HCT116 (cell line): ENCODE data around the gene NALCN. TPM values are rescaled to one million over a fixed set of nuclear protein-coding genes. Genes with fewer than 3 reads are reported as not detected.

Experiments
- ATAC-seq: fragments of 200-7000 bp; cut with Tn5 transposase; 2 replicates; pipeline ENCODE4 v1.9.1; 2020; ENCODE audit warnings: mild to moderate bottlenecking, moderate library complexity
- BruUV-seq: library from RNA; stranded (reverse); fragments of 400-500 nt; replicated peaks from 2 replicates; lab custom pipeline; 2021; lab: Mats Ljungman, UMichigan
- CTCF ChIA-PET: fragments of 300-600 bp; sonication (Branson Sonifier 250); formaldehyde crosslinking; loops from one replicate; lab custom pipeline; 2021; ENCODE audit warnings: antibody characterized with exemption; lab: Charles Lee
- POLR2A ChIA-PET: fragments of 300-600, 350-600 bp; sonication (Branson Sonifier 250); formaldehyde crosslinking; loops from one replicate; lab custom pipeline; 2021; ENCODE audit warnings: antibody characterized with exemption; lab: Charles Lee
- RAD21 ChIA-PET, 2 experiments: fragments of 300-600 bp; sonication (Branson Sonifier 250); formaldehyde crosslinking; loops; one replicate each; lab custom pipeline; 2023; ENCODE audit warnings: low total read pairs in 2 of 2; ENCODE audit not compliant: uncharacterized antibody in 2 of 2, unreplicated experiment in 2 of 2, low non-redundant PET in 1 of 2; lab: Charles Lee
- DNase-seq: peaks from one replicate; pipeline ENCODE4 v3.0.0-alpha.2; 2010; ENCODE audit warnings: low read depth, low spot score
- H2AFZ ChIP-seq: fragments of 200-600 bp; shearing (Covaris generic), sonication (generic); 2 replicates; pipeline ENCODE4 v1.6.1; 2017; ENCODE audit warnings: low read depth, mixed run types, mixed read lengths, antibody characterized with exemption, low read length; ENCODE audit not compliant: poor library complexity, severe bottlenecking
- H3K27ac ChIP-seq: 2 replicates; pipeline ENCODE4 v1.5.1; 2012; ENCODE audit warnings: low read depth, low read length
- H3K27me3 ChIP-seq: fragments of 200-600 bp; sonication (generic); 2 replicates; pipeline ENCODE4 v1.6.1; 2016; ENCODE audit warnings: mixed run types, low read length, mixed read lengths; ENCODE audit not compliant: insufficient read depth
- H3K36me3 ChIP-seq, 2 experiments: fragments of 200-500 bp in 1 of 2; fragments of 200-600 bp in 1 of 2; sonication (Bioruptor generic) in 1 of 2; sonication (generic) in 1 of 2; 2 replicates each; pipeline versions ENCODE4 v1.5.1 to v1.6.1; 2014 to 2016; ENCODE audit warnings: low read length in 2 of 2, inconsistent platforms in 1 of 2, mixed read lengths in 1 of 2, mixed run types in 1 of 2; ENCODE audit not compliant: insufficient read depth in 2 of 2, control insufficient read depth in 1 of 2
- H3K4me1 ChIP-seq, 2 experiments: fragments of 200-600 bp in 1 of 2; sonication (generic) in 1 of 2; 2 replicates each; pipeline versions ENCODE4 v1.5.1 to v1.6.1; 2012 to 2017; ENCODE audit warnings: low read length in 2 of 2, inconsistent platforms in 1 of 2, mild to moderate bottlenecking in 1 of 2, mixed read lengths in 1 of 2, mixed run types in 1 of 2, moderate library complexity in 1 of 2; ENCODE audit not compliant: insufficient read depth in 2 of 2, control insufficient read depth in 1 of 2
- H3K4me2 ChIP-seq: fragments of 200-600 bp; sonication (generic); 2 replicates; pipeline ENCODE4 v1.6.1; 2017; ENCODE audit warnings: mixed run types, low read length, mixed read lengths
- H3K4me3 ChIP-seq, 2 experiments: fragments of 200-600 bp in 1 of 2; sonication (generic) in 1 of 2; replicated peaks in 1 of 2; 2 replicates each; pipeline ENCODE4 v1.5.1; 2011 to 2016; ENCODE audit warnings: low read length in 2 of 2, control low read depth in 1 of 2, low read depth in 1 of 2, mild to moderate bottlenecking in 1 of 2, mixed read lengths in 1 of 2, mixed run types in 1 of 2
- H3K79me2 ChIP-seq: fragments of 200-600 bp; sonication (generic); 2 replicates; pipeline ENCODE4 v1.6.1; 2017; ENCODE audit warnings: mild to moderate bottlenecking, mixed run types, low read length, moderate library complexity, mixed read lengths; ENCODE audit not compliant: insufficient read depth
- H3K9ac ChIP-seq: fragments of 200-600 bp; sonication (generic); 2 replicates; pipeline ENCODE4 v1.6.1; 2016; ENCODE audit warnings: low read length, mixed read lengths
- H3K9me2 ChIP-seq: fragments of 200-600 bp; sonication (generic), shearing (Covaris generic); 2 replicates; pipeline ENCODE4 v1.6.1; 2017; ENCODE audit warnings: mixed run types, mild to moderate bottlenecking, moderate library complexity; ENCODE audit not compliant: insufficient read depth
- H3K9me3 ChIP-seq, 2 experiments: fragments of 200-500 bp in 1 of 2; fragments of 200-600 bp in 1 of 2; sonication (Bioruptor generic) in 1 of 2; sonication (generic) in 1 of 2; 2 replicates each; pipeline ENCODE4 v1.6.1; 2014 to 2017; ENCODE audit warnings: low read length in 2 of 2, mixed read lengths in 2 of 2, inconsistent platforms in 1 of 2, low read depth in 1 of 2, mild to moderate bottlenecking in 1 of 2, mixed run types in 1 of 2, moderate library complexity in 1 of 2; ENCODE audit not compliant: control insufficient read depth in 1 of 2, insufficient read depth in 1 of 2
- H4K20me1 ChIP-seq: fragments of 200-600 bp; sonication (generic), shearing (Covaris generic); 2 replicates; pipeline ENCODE4 v1.6.1; 2017; ENCODE audit warnings: mixed run types, mild to moderate bottlenecking, moderate library complexity; ENCODE audit not compliant: insufficient read depth
- CBX3 ChIP-seq: IDR thresholded peaks from 2 replicates; pipeline ENCODE4 v1.6.1; 2012; ENCODE audit warnings: low read depth
- CEBPB ChIP-seq: IDR thresholded peaks from 2 replicates; pipeline ENCODE4 v1.6.1; 2012; ENCODE audit warnings: low read depth
- EGR1 ChIP-seq: IDR thresholded peaks from 2 replicates; pipeline ENCODE4 v1.6.1; 2012; ENCODE audit warnings: low read depth
- ELF1 ChIP-seq: IDR thresholded peaks from 2 replicates; pipeline ENCODE4 v1.6.1; 2012; ENCODE audit warnings: low read depth, borderline replicate concordance
- EZH2 ChIP-seq: fragments of 200-600 bp; sonication (generic); IDR thresholded peaks from 2 replicates; pipeline ENCODE4 v1.6.1; 2017; ENCODE audit warnings: antibody characterized with exemption, mixed run types
- EZH2phosphoT487 ChIP-seq: fragments of 200-600 bp; IDR thresholded peaks from 2 replicates; pipeline ENCODE4 v1.6.1; 2018; ENCODE audit warnings: antibody characterized with exemption, borderline replicate concordance
- FOSL1 ChIP-seq: IDR thresholded peaks from 2 replicates; pipeline ENCODE4 v1.6.1; 2012; ENCODE audit warnings: low read depth
- JUND ChIP-seq: IDR thresholded peaks from 2 replicates; pipeline ENCODE4 v1.6.1; 2012
- RAD21 ChIP-seq: IDR thresholded peaks from 2 replicates; pipeline ENCODE4 v1.6.1; 2012; ENCODE audit warnings: low read depth, mild to moderate bottlenecking
- TCF7L2 ChIP-seq: IDR thresholded peaks from 2 replicates; pipeline ENCODE4 v1.7.0; 2011; ENCODE audit warnings: borderline replicate concordance, inconsistent platforms; ENCODE audit not compliant: insufficient read depth, insufficient read length; ENCODE audit errors: extremely low read depth
- YY1 ChIP-seq: IDR thresholded peaks from 2 replicates; pipeline ENCODE4 v1.6.1; 2011; ENCODE audit warnings: low read length, low read depth, moderate library complexity, mild to moderate bottlenecking; ENCODE audit not compliant: insufficient replicate concordance; ENCODE audit errors: extremely low read depth
- ZFX ChIP-seq: fragments of 450-650 bp; IDR thresholded peaks from 2 replicates; pipeline ENCODE4 v1.6.1; 2017
- intact Hi-C: fragments of 100-400 bp; cut with micrococcal nuclease; formaldehyde crosslinking; loops from 2 replicates; pipeline ENCODE4 v1.10.0; 2022
- total RNA-seq: library from RNA; stranded (reverse); gene quantifications from one replicate; pipeline ENCODE4 v1.2.1, GENCODE V29; 2021; ENCODE audit not compliant: unreplicated experiment
- TF ChIP-seq, protein P1 (sequence below): IDR thresholded peaks from 2 replicates; pipeline ENCODE4 v1.6.1; 2012; ENCODE audit warnings: low read depth
- TF ChIP-seq, protein P2 (sequence below): IDR thresholded peaks from 2 replicates; pipeline ENCODE4 v1.6.1; 2011; ENCODE audit warnings: mild to moderate bottlenecking, low read length, moderate library complexity; ENCODE audit not compliant: insufficient replicate concordance; ENCODE audit errors: extremely low read depth
- TF ChIP-seq, protein P3 (sequence below): IDR thresholded peaks from 2 replicates; pipeline ENCODE4 v1.6.1; 2012
- TF ChIP-seq, protein P4 (sequence below), 3 experiments: fragments of 200-600 bp in 1 of 3; sonication (generic) in 1 of 3; IDR thresholded peaks in 2 of 3; conservative IDR thresholded peaks in 1 of 3; 2 replicates each; pipeline ENCODE4 v1.5.1; 2012 to 2017; ENCODE audit warnings: low read depth in 2 of 3, low read length in 2 of 3, antibody characterized with exemption in 1 of 3, borderline replicate concordance in 1 of 3, control low read depth in 1 of 3, mild to moderate bottlenecking in 1 of 3, mixed read lengths in 1 of 3, mixed run types in 1 of 3, moderate library complexity in 1 of 3; ENCODE audit not compliant: insufficient read depth in 1 of 3

Gene NALCN
- total RNA-seq, 1 experiment from 2014 or later = not detected

DNA sequence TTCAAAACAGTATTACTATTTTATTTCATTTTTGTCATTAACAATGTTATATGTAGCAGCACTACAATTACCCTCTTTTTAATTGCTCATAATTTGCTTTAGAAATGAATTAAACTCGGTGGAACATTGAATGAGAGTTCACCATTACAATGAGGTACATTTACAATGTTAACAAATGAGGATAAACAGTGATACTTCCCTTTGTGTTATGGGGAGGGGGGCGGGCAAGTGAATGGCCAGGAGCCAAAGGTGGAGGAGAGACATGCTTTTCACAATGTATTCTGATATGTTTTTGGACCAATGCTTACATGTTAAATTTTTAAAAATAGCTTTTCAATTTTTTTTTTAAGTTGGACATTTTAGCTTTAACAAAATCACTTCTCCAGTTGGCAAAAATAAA lies 34.2 kb downstream of the NALCN start:
- no peaks in the 10 kb centered on the region for H3K36me3 ChIP-seq

More for the DNA sequence above, 34.2 kb downstream of the NALCN start:
- no peak overlapping the region for H3K4me3 ChIP-seq
- no peak overlapping the region for H3K4me2 ChIP-seq
- POLR2A ChIA-PET = no interaction called here
- H3K27ac ChIP-seq = no peak overlapping the region
- no peaks in the 10 kb centered on the region for H3K9me2 ChIP-seq
- no peaks in the 10 kb centered on the region for H3K27me3 ChIP-seq
- RAD21 ChIA-PET = no interaction called here
- no peaks in the 10 kb centered on the region for H4K20me1 ChIP-seq
- no peak for TF ChIP-seq YY1
- no peak for TF ChIP-seq ELF1
- TF ChIP-seq, protein P1, sequence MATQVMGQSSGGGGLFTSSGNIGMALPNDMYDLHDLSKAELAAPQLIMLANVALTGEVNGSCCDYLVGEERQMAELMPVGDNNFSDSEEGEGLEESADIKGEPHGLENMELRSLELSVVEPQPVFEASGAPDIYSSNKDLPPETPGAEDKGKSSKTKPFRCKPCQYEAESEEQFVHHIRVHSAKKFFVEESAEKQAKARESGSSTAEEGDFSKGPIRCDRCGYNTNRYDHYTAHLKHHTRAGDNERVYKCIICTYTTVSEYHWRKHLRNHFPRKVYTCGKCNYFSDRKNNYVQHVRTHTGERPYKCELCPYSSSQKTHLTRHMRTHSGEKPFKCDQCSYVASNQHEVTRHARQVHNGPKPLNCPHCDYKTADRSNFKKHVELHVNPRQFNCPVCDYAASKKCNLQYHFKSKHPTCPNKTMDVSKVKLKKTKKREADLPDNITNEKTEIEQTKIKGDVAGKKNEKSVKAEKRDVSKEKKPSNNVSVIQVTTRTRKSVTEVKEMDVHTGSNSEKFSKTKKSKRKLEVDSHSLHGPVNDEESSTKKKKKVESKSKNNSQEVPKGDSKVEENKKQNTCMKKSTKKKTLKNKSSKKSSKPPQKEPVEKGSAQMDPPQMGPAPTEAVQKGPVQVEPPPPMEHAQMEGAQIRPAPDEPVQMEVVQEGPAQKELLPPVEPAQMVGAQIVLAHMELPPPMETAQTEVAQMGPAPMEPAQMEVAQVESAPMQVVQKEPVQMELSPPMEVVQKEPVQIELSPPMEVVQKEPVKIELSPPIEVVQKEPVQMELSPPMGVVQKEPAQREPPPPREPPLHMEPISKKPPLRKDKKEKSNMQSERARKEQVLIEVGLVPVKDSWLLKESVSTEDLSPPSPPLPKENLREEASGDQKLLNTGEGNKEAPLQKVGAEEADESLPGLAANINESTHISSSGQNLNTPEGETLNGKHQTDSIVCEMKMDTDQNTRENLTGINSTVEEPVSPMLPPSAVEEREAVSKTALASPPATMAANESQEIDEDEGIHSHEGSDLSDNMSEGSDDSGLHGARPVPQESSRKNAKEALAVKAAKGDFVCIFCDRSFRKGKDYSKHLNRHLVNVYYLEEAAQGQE = no peak
- TF ChIP-seq FOSL1 = no peak
- TF ChIP-seq, protein P2, sequence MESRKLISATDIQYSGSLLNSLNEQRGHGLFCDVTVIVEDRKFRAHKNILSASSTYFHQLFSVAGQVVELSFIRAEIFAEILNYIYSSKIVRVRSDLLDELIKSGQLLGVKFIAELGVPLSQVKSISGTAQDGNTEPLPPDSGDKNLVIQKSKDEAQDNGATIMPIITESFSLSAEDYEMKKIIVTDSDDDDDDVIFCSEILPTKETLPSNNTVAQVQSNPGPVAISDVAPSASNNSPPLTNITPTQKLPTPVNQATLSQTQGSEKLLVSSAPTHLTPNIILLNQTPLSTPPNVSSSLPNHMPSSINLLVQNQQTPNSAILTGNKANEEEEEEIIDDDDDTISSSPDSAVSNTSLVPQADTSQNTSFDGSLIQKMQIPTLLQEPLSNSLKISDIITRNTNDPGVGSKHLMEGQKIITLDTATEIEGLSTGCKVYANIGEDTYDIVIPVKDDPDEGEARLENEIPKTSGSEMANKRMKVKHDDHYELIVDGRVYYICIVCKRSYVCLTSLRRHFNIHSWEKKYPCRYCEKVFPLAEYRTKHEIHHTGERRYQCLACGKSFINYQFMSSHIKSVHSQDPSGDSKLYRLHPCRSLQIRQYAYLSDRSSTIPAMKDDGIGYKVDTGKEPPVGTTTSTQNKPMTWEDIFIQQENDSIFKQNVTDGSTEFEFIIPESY = no peak
- TF ChIP-seq JUND = no peak
- no peak for TF ChIP-seq CEBPB
- no peak for TF ChIP-seq EZH2
- no peak for TF ChIP-seq RAD21
- TF ChIP-seq TCF7L2 = no peak
- no peak for TF ChIP-seq EZH2phosphoT487
- no peak for TF ChIP-seq CBX3
- no peak for TF ChIP-seq ZFX
- TF ChIP-seq, protein P3, sequence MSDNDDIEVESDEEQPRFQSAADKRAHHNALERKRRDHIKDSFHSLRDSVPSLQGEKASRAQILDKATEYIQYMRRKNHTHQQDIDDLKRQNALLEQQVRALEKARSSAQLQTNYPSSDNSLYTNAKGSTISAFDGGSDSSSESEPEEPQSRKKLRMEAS = no peak
- TF ChIP-seq, protein P4, sequence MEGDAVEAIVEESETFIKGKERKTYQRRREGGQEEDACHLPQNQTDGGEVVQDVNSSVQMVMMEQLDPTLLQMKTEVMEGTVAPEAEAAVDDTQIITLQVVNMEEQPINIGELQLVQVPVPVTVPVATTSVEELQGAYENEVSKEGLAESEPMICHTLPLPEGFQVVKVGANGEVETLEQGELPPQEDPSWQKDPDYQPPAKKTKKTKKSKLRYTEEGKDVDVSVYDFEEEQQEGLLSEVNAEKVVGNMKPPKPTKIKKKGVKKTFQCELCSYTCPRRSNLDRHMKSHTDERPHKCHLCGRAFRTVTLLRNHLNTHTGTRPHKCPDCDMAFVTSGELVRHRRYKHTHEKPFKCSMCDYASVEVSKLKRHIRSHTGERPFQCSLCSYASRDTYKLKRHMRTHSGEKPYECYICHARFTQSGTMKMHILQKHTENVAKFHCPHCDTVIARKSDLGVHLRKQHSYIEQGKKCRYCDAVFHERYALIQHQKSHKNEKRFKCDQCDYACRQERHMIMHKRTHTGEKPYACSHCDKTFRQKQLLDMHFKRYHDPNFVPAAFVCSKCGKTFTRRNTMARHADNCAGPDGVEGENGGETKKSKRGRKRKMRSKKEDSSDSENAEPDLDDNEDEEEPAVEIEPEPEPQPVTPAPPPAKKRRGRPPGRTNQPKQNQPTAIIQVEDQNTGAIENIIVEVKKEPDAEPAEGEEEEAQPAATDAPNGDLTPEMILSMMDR (IDR thresholded peaks at IDR 0.05 in 2 of 3, conservative IDR thresholded peaks at IDR 0.05 in 1 of 3; ENCODE audit: borderline replicate concordance in 1 of 3, insufficient read depth in 1 of 3, low read depth in 2 of 3, low read length in 2 of 3) = no peak
- TF ChIP-seq EGR1 = no peak
- TF ChIP-seq, all 23 proteins: peak for 0
- Histone ChIP-seq H3K9ac (no peak overlapping the region), H3K4me1 (no peaks in the 10 kb centered on the region), H3K9me3 (peaks cover 0 to 3% of the 10 kb centered on the region in 2 experiments; a peak in 1 of 4 replicates), H3K79me2 (no peaks in the 10 kb centered on the region), H2AFZ (no peak overlapping the region)
- intact Hi-C loops = no loop called here
- BruUV-seq = no TSS peak
- CTCF ChIA-PET = no interaction called here
- ATAC-seq = no peak
- no peak for DNase-seq
